CD1c-positive myeloid dendritic cell (primary cell): ENCODE results near the gene ACR.

Experiments
- DNase-seq: peaks from one replicate; pipeline ENCODE4 v3.0.0-alpha.2; 2016; ENCODE audit errors: extremely low spot score

ACR gene

GRCh38 chr22:50717709-50718351 lies 20.2 kb upstream of the ACR start:
- no peak for DNase-seq

- no peak for DNase-seq
These were observed 19.7 kb upstream of the ACR start for GRCh38 chr22:50718352-50718709.

- DNase-seq: no peak
These were observed 18.1 kb upstream of the ACR start for GRCh38 chr22:50719814-50720300.

- no peak for DNase-seq
These were observed 17.4 kb upstream of the ACR start for GRCh38 chr22:50720301-50721256.

GRCh38 chr22:50721257-50721844 lies 16.7 kb upstream of the ACR start:
- no peak for DNase-seq

- DNase-seq: no peak
These were observed 15.8 kb upstream of the ACR start for GRCh38 chr22:50722048-50722701.

- no peak for DNase-seq
These were observed 15.1 kb upstream of the ACR start for GRCh38 chr22:50722716-50723428.

GRCh38 chr22:50723991-50724390 lies 14.0 kb upstream of the ACR start:
- peak; percentile 29 for DNase-seq

- no peak for DNase-seq
These were observed 13.4 kb upstream of the ACR start for GRCh38 chr22:50724616-50725015.

- DNase-seq: no peak
These were observed 12.4 kb upstream of the ACR start for GRCh38 chr22:50725597-50725996.

- no peak for DNase-seq
These were observed 11.2 kb upstream of the ACR start for GRCh38 chr22:50726643-50727340.

GRCh38 chr22:50727678-50728522 lies 10.1 kb upstream of the ACR start:
- DNase-seq: no peak

GRCh38 chr22:50728523-50728931 lies 9.5 kb upstream of the ACR start:
- no peak for DNase-seq

GRCh38 chr22:50729391-50730012 lies 8.5 kb upstream of the ACR start:
- DNase-seq: no peak

GRCh38 chr22:50730013-50730891 lies 7.8 kb upstream of the ACR start:
- DNase-seq: no peak

- no peak for DNase-seq
These were observed 6.9 kb upstream of the ACR start for GRCh38 chr22:50730941-50731661.

- peak; percentile 19 for DNase-seq
These were observed 6.0 kb upstream of the ACR start for GRCh38 chr22:50731811-50732624.
